Fibroblast of lung (primary cell): ENCODE measurements around the gene SOX10. TPM values are rescaled to one million over a fixed set of nuclear protein-coding genes. Genes with fewer than 3 reads are reported as not detected.

Experiments
- DNase-seq, 2 donors: peaks; one replicate each; pipeline versions ENCODE4 v3.0.0 to v3.0.0-alpha.2; 2010; ENCODE audit warnings: low read depth in 2 of 2
- H2AFZ ChIP-seq: 2 replicates; pipeline ENCODE4 v1.5.1; 2012; ENCODE audit warnings: low read length, control low read depth, inconsistent platforms
- H3K27ac ChIP-seq: 2 replicates; pipeline ENCODE4 v1.5.1; 2011; ENCODE audit warnings: low read length, control low read depth; ENCODE audit not compliant: insufficient read depth
- H3K27me3 ChIP-seq: 2 replicates; pipeline ENCODE4 v1.5.1; 2011; ENCODE audit warnings: mild to moderate bottlenecking, low read length; ENCODE audit not compliant: control insufficient read depth, insufficient read depth
- H3K36me3 ChIP-seq: 2 replicates; pipeline ENCODE4 v1.5.1; 2011; ENCODE audit warnings: low read length; ENCODE audit not compliant: control insufficient read depth, insufficient read depth
- H3K4me1 ChIP-seq: 2 replicates; pipeline ENCODE4 v1.5.1; 2011; ENCODE audit warnings: low read length; ENCODE audit not compliant: control insufficient read depth, insufficient read depth; ENCODE audit errors: extremely low read depth
- H3K4me2 ChIP-seq: 2 replicates; pipeline ENCODE4 v1.5.1; 2011; ENCODE audit warnings: low read length, control low read depth; ENCODE audit not compliant: insufficient read depth; ENCODE audit errors: extremely low read depth
- H3K4me3 ChIP-seq, 4 experiments: fragments of 200-600 bp in 1 of 4; sonication (generic) in 1 of 4; replicated peaks in 1 of 4; 2 replicates each; pipeline ENCODE4 v1.5.1; 2011 to 2016; ENCODE audit warnings: low read length in 4 of 4, low read depth in 3 of 4, mild to moderate bottlenecking in 3 of 4, control low read depth in 2 of 4, inconsistent platforms in 1 of 4, mixed read lengths in 1 of 4; ENCODE audit not compliant: insufficient read depth in 1 of 4; ENCODE audit errors: control extremely low read depth in 1 of 4
- H3K79me2 ChIP-seq: 2 replicates; pipeline ENCODE4 v1.5.1; 2012; ENCODE audit warnings: mild to moderate bottlenecking, low read length, inconsistent platforms; ENCODE audit not compliant: control insufficient read depth, insufficient read depth
- H3K9ac ChIP-seq: 2 replicates; pipeline ENCODE4 v1.5.1; 2011; ENCODE audit warnings: mild to moderate bottlenecking, low read length, control low read depth; ENCODE audit not compliant: insufficient read depth
- H3K9me3 ChIP-seq: 2 replicates; pipeline ENCODE4 v1.5.1; 2012; ENCODE audit warnings: low read depth, low read length; ENCODE audit not compliant: control insufficient read depth, insufficient read depth
- H4K20me1 ChIP-seq: 2 replicates; pipeline ENCODE4 v1.5.1; 2011; ENCODE audit warnings: low read length; ENCODE audit not compliant: control insufficient read depth, insufficient read depth; ENCODE audit errors: extremely low read depth
- EZH2 ChIP-seq: IDR thresholded peaks from 2 replicates; pipeline ENCODE4 v1.5.1; 2012; ENCODE audit warnings: low read length, control low read depth, mild to moderate bottlenecking; ENCODE audit errors: missing control alignments
- polyA plus RNA-seq, 2 donors: library from polyadenylated mRNA; depleted of rRNA in 1 of 2; stranded (reverse) in 1 of 2; unstranded in 1 of 2; fragments of >200 nt; gene quantifications; 2 replicates each; pipeline ENCODE4 v1.2.1, GENCODE V29; 2011 to 2012; ENCODE audit warnings: missing spikeins in 1 of 2
- total RNA-seq: library from RNA; depleted of rRNA; stranded (reverse); fragments of >200 nt; gene quantifications from 2 replicates; pipeline ENCODE4 v1.2.1, GENCODE V29; 2014
- TF ChIP-seq, protein P1 (sequence below), 2 donors: IDR thresholded peaks in 1 of 2; conservative IDR thresholded peaks in 1 of 2; 1 replicate in 1 of 2; 2 replicates in 1 of 2; pipeline ENCODE4 v1.5.1; 2011 to 2012; ENCODE audit warnings: low read length in 2 of 2, control low read depth in 1 of 2, inconsistent platforms in 1 of 2, low read depth in 1 of 2, mild to moderate bottlenecking in 1 of 2

Gene SOX10
- total and polyA plus RNA-seq, 2 donors (not counting 1 experiment from before 2014, with no cell fraction given), result not detected

- Histone ChIP-seq H2AFZ (no peak overlapping the region), H3K4me2 (no peak overlapping the region), H3K27ac (no peak overlapping the region), H3K79me2 (no peaks in the 10 kb centered on the region), H3K27me3 (no peaks in the 10 kb centered on the region), H3K36me3 (peaks cover 12% of the 10 kb centered on the region), H3K4me1 (no peaks in the 10 kb centered on the region), H4K20me1 (no peaks in the 10 kb centered on the region), H3K4me3 (no peak overlapping the region), H3K9ac (no peak overlapping the region), H3K9me3 (no peaks in the 10 kb centered on the region)
- DNase-seq, result no peak
- TF ChIP-seq, protein P1, sequence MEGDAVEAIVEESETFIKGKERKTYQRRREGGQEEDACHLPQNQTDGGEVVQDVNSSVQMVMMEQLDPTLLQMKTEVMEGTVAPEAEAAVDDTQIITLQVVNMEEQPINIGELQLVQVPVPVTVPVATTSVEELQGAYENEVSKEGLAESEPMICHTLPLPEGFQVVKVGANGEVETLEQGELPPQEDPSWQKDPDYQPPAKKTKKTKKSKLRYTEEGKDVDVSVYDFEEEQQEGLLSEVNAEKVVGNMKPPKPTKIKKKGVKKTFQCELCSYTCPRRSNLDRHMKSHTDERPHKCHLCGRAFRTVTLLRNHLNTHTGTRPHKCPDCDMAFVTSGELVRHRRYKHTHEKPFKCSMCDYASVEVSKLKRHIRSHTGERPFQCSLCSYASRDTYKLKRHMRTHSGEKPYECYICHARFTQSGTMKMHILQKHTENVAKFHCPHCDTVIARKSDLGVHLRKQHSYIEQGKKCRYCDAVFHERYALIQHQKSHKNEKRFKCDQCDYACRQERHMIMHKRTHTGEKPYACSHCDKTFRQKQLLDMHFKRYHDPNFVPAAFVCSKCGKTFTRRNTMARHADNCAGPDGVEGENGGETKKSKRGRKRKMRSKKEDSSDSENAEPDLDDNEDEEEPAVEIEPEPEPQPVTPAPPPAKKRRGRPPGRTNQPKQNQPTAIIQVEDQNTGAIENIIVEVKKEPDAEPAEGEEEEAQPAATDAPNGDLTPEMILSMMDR (conservative IDR thresholded peaks at IDR 0.05 in 1 of 2, IDR thresholded peaks at IDR 0.05 in 1 of 2; ENCODE audit: low read depth in 1 of 2, low read length in 2 of 2), result no peak
- no peak for TF ChIP-seq EZH2
Measured at GRCh38 chr22:37943136-37943824, 41.1 kb downstream of the SOX10 start.

DNA sequence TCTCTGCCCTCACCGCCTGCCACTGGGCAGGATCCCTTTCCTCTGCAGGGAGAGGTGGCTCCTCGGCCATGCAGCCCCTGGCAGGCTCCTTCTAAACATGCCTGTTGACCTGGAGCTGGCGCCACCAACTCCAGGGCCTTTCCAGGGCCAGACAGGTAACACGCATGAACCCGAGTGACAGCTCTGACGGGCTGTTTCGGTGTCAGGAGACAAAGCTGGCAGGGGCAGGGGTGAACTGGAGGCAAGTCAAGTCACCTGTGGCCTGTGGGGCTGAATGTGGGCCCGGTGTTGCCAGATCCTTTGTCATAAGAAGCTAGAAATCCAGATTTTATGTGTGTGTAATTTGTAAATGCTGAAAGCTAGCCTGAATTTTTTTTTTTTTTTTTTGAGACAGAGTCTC is 42.2 kb downstream of the SOX10 start:
- no peak for DNase-seq
- Histone ChIP-seq H3K4me1 (no peaks in the 10 kb centered on the region), H3K9ac (no peak overlapping the region), H3K4me3 (no peak overlapping the region), H3K79me2 (no peaks in the 10 kb centered on the region), H3K27me3 (no peaks in the 10 kb centered on the region), H3K27ac (no peak overlapping the region), H4K20me1 (no peaks in the 10 kb centered on the region), H3K4me2 (no peak overlapping the region), H2AFZ (no peak overlapping the region), H3K36me3 (peaks cover 15% of the 10 kb centered on the region), H3K9me3 (no peaks in the 10 kb centered on the region)
- TF ChIP-seq EZH2, result no peak
- TF ChIP-seq, protein P1 (conservative IDR thresholded peaks at IDR 0.05 in 1 of 2, IDR thresholded peaks at IDR 0.05 in 1 of 2; ENCODE audit: low read depth in 1 of 2, low read length in 2 of 2), result no peak

- DNase-seq, result no peak
Measured at GRCh38 chr22:37940698-37941376, 43.5 kb downstream of the SOX10 start.

More at GRCh38 chr22:37940698-37941376, 43.5 kb downstream of the SOX10 start:
- no peak overlapping the region for H3K9ac ChIP-seq
- H3K27ac ChIP-seq, result no peak overlapping the region
- H3K9me3 ChIP-seq, result no peaks in the 10 kb centered on the region
- H4K20me1 ChIP-seq, result no peaks in the 10 kb centered on the region
- H2AFZ ChIP-seq, result no peak overlapping the region
- no peak for TF ChIP-seq EZH2
- TF ChIP-seq, protein P1 (conservative IDR thresholded peaks at IDR 0.05 in 1 of 2, IDR thresholded peaks at IDR 0.05 in 1 of 2; ENCODE audit: low read depth in 1 of 2, low read length in 2 of 2), result no peak
- H3K4me1 ChIP-seq, result no peaks in the 10 kb centered on the region
- no peak overlapping the region for H3K4me2 ChIP-seq
- H3K4me3 ChIP-seq, result no peak overlapping the region
- no peaks in the 10 kb centered on the region for H3K27me3 ChIP-seq
- H3K79me2 ChIP-seq, result no peaks in the 10 kb centered on the region
- peaks cover 23% of the 10 kb centered on the region for H3K36me3 ChIP-seq
